Activated gamma-delta T cell (primary cell): Measurements from ENCODE around the gene ARAF.
"Not testable (repeated sequence)": the region's sequence is repeated elsewhere in the genome, so short reads cannot be mapped to it uniquely, and the experiment has no call there.

Experiments
- DNase-seq: peaks from one replicate; lab custom pipeline; 2025; lab: John Stamatoyannopoulos, UW

Gene ARAF

DNA sequence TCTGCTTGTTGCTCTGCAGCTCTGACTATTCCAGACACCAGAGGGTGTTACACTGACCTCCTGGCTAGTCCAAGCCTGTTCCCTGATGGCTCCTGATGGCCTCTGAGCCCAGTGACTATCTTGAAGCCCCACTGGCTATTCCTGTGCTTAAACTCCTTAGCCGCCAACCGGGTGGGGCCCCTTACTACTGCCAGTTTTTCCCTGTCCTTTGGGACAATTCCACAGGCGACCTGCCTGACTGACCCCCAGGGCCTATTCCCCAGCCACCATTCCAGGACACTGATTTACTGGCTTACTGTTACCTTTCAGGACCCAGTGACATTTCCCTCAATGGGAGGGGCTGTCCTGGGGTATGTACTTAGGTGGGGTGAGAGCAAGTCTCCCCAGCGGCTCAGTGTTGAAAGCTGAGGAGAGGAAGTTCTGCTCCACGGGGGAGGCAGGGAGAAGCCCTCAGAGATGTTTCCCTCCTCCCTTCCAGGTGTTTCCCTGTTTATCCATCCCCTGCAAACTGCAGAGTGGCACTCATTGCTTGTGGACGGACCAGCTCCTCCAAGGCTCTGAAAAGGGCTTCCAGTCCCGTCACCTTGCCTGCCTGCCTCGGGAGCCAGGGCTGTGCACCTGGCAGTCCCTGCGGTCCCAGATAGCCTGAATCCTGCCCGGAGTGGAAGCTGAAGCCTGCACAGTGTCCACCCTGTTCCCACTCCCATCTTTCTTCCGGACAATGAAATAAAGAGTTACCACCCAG lies 25.2 kb downstream of the ARAF start:
- no peak for DNase-seq

GRCh38 chrX:47587091-47587891 lies 26.3 kb downstream of the ARAF start:
- DNase-seq: no peak

DNA sequence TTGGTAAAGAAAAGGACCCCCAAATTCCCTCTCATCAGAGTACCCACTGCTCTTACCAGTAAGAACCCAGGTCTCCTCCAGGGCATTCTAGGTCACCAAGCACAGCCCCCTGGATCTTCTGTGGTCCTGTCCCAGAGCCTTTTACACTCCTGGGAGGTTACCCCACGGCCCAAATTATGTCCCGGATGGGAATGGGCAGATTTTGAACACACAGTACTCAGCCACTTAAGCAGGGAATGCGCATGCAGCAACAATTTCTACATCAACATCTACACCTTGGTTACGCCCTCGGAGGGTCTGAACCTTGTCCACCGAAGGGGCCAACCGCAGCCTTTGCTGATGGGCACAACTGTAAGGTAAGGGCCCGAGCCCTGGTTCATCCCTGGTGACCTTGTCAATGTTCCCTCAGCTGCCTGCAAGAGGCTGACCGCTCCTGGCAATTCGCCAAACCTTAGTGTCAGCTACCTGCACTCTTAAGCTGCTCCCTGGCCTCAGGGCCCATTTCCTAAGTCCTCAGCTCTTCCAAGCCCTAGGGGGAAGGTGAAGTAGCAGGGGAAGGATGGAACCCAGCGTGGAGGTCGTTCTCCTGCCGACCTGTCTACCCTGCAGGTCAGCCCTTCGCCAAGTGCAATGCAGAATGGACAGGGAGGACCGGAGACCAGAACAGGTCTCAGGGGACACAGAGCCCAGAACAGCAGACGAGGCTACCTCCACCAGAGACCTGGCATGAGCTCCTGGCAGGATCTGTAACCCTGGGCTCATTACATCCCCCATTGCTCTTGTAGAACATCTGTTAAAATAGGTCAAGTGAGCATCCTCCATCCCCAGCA lies 27.1 kb downstream of the ARAF start:
- DNase-seq: no peak

DNA sequence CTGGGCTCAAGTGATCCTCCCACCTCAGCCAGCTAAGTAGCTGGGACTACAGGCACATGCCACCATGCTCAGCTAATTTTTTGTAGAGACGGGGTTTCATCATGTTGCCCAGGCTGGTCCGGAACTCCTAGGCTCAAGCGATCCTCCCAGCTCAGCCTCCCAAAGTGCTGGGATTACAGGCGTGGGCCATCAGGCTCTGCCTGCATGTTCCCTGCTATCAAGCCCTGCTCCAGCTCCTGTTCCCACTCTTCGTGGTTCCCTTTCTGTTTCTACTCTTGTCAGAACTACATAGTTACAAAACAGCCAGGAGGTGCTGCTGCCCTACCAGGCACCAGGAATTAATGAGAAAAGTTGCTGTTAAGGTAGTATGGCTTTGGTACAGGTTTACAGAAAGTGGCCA lies 30.0 kb downstream of the ARAF start:
- DNase-seq: no peak

DNA sequence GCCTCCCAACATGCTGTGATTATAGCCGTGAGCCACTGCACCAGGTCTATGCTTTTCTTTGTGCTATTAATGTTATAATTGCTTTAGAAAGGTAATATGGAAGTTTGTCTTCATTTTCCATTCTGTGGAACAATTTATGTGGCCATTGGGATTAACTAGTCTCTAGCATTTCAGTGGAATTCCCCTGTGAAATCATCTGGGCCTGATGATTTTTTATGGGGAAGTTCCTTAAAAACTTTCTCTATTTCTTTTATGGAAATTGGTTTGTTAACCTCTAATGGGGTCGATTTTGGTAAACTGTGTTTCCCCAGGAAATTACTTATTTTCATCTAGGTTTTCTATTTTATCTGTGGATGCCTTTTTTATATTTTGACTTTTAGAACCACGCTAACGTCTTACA lies 32.5 kb downstream of the ARAF start:
- DNase-seq: no peak

DNA sequence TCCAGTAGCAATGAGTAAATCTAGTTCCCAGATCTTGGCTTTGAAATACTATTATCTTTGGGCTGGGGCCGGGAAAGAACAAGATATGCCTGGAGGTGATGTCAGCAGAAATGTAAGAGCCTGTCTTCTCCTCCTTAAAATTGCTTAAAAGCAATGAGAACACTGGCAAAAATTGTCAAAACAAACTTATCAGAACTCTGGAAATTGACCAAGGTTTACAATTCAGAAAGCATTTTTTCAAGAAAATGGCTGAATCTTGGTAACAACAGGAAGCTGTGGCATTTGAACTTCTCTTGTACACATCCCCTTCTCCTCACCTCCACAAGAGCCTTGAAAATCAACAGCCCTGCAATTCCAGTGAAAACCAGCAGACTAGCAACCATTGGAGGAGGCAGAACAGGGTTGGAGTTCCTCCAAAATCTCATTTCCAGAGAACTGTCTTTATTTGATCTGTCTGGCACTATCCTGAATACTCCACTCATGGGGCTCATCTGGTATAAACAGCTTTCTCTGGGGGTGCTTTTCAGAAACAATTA lies 34.8 kb downstream of the ARAF start:
- no peak for DNase-seq

DNA sequence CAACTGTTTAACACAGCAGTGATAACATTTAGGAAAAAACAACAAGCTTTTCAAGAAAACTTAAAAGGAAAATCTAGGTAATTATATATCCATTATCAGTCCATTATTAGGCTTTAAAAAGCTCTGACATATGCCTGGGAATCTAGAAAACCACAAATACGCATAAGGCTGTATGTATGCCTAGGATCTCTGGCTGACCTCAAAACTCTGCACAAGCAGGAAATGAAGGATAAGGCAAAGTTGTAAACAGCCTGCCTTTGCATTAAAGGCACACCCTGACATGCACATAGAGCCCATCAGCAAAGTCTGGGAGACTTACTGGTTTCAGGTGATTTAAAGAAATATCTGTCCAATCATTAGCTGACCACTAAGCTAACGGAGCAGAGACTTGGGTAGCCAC lies 35.3 kb downstream of the ARAF start:
- DNase-seq: no peak

- DNase-seq: no peak
Observed at GRCh38 chrX:47597222-47597621, 36.2 kb downstream of the ARAF start.

DNA sequence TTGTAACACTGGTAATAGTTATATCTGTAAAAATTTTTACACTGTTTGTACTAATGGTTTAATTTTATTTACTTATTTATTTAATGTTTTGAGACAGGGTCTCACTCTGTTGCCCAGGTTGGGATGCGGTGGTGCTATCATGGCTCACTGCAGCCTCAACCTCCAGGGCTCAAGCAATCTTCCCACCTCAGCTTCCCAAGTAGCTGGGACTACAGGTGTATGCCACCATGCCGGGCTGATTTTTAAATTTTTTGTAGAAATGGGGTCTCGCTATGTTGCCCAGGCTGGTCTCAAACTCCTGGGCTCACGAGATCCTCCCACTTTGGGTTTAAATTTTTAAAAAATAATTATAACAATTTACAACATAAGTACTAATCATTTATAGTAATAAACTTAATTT lies 42.1 kb downstream of the ARAF start:
- not testable (repeated sequence) for DNase-seq

- DNase-seq: no peak
Observed at GRCh38 chrX:47605024-47605423, 44.0 kb downstream of the ARAF start.

DNA sequence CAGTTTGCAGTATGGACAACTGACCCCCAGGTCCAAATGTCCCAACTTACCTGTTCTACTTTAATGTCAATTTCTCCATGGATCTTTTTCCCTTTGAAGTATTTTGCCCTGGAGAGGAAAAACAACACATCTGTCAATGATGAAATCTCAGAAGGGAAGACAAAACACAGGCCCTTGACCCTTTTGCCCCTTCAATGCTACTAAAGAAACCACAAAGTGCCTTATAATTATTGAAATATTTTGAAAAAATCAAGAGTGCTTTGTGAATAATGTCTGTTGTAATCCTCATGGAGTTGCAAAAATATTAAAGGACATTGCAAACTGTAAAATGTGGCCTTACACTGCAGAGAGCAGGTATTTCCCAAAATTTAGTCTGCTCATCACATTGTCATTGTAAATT lies 46.1 kb downstream of the ARAF start:
- no peak for DNase-seq

GRCh38 chrX:47608130-47608810 lies 47.3 kb downstream of the ARAF start:
- DNase-seq: no peak

DNA sequence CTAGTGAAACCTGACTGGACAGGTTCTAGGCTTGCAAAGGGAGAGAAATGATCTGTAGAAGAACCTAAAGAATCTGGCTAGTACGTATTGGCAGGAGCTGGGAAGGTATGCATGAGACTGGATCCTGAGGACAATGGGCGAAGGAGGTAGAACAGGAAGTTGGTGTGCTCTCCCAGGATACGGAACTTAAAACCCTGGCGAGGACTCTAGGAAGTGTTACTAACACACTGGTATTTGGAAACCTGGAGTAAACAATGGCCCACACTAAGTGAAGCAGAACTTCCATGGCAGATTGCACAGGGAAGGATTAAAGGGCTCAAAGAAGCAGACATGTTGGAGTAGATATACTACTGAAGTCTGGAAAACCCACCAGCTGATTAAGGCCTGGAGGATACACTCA lies 49.5 kb downstream of the ARAF start:
- no peak for DNase-seq

DNA sequence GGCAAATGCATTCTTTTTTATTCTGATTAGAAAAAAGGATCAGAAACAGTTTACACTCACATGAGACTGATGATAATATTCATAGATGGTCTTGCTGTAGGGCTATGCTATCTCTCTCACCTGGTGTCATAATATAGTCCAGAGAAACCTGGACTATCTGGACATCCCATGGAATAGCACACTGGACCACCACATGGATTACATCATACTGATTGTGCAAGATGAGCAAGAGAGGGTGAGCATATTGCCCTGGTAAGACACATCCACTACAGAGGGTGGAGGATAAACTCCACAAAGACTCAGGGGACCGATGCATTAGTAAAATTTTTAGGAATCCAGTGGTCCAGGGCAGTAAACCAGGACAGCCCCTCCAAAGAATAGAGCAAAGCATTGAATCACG lies 50.5 kb downstream of the ARAF start:
- DNase-seq: no peak

- no peak for DNase-seq
Observed at GRCh38 chrX:47611926-47612325, 50.9 kb downstream of the ARAF start.

GRCh38 chrX:47612418-47612817 lies 51.4 kb downstream of the ARAF start:
- DNase-seq: no peak

DNA sequence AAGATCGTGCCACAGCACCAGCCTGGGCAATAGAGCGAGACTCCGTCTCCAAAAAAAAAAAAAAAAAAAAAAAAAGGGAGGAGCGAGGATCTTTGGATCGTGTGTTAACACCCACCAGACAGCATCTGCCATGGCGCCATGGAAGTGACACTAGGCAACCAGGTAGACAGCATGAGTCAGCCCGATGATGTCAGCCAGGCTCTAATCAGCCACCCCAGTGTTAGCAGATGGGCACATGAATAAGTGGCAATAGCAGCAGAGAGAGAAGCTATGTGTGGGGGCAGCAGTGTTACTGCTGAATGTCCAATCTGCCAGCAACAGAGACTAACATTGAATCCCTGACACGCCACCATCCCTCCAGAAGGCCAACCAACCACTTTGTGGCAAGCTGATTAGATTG lies 52.1 kb downstream of the ARAF start:
- DNase-seq: no peak

DNA sequence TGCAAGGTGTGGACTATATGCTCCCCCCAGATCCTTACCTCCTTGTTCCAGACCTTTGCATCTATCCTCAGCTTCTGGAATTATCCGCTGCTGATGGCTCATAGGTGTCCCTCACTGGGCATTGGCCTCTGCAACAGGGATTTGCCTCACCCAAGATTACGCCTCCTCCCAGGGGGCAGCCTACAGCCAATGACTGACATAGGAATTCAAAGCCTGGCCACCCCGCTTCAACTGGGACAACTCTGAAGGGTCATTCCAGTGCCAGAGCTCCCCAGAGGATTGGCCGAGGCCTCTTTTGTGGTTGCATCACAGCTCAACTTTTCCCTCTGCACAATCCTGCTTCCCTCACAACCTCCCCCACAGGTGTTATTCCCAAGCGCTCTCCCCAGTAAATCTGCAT lies 53.6 kb downstream of the ARAF start:
- no peak for DNase-seq

GRCh38 chrX:47618923-47619485 lies 58.0 kb downstream of the ARAF start:
- no peak for DNase-seq

DNA sequence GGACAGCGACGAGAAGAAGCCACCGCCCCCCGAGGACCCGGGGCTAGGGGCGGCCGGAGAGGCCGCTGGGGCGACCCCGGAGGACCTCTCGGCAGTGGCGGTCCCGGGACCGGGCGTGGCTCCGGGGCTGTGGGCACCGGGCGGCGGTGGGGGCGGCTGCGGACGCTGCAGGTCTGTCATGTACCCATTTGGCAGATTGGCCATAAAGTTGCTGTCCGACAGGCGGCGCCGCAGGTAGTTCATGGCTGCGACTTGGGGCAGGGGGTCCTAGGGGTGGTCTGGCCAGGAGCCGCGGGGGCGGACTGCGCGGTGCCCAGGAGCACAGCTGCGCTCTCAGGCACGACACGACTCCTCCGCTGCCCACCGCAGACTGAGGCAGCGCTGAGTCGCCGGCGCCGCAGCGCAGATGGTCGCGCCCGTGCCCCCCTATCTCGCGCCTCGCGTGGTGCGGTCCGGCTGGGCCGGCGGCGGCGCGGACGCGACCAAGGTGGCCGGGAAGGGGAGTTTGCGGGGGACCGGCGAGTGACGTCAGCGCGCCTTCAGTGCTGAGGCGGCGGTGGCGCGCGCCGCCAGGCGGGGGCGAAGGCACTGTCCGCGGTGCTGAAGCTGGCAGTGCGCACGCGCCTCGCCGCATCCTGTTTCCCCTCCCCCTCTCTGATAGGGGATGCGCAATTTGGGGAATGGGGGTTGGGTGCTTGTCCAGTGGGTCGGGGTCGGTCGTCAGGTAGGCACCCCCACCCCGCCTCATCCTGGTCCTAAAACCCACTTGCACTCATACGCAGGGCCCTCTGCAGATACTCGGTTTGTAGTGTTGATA lies 58.7 kb downstream of the ARAF start, which contains the start of gene SYN1:
TSS of gene SYN1 (minus strand) at position 372 of the 817 bp plus-strand sequence. CDS start at position 243, 129 bp downstream.
- peak; percentile 73 for DNase-seq
